Lower lobe of right lung (tissue), 2 donors: Measurements from ENCODE around the gene C12orf75. TPM values are rescaled to one million over a fixed set of nuclear protein-coding genes. Genes with fewer than 3 reads are reported as not detected.

Experiments used
- ATAC-seq, 2 donors: fragments of 200-7000 bp; cut with Tn5 transposase; one replicate each; pipeline ENCODE4 v1.9.1; 2020 to 2022; ENCODE audit warnings: mild to moderate bottlenecking in 2 of 2, moderate library complexity in 2 of 2
- DNase-seq: peaks from one replicate; pipeline ENCODE4 v3.0.0-alpha.2; 2020
- H3K27ac ChIP-seq: fragments of 200-600 bp; one replicate; pipeline ENCODE4 v1.8.0; 2022
- H3K27me3 ChIP-seq: fragments of 200-600 bp; one replicate; pipeline ENCODE4 v1.8.0; 2022; ENCODE audit warnings: low read depth
- H3K36me3 ChIP-seq: fragments of 200-600 bp; one replicate; pipeline ENCODE4 v1.8.0; 2022; ENCODE audit warnings: mild to moderate bottlenecking
- H3K4me1 ChIP-seq: fragments of 200-600 bp; one replicate; pipeline ENCODE4 v1.8.0; 2022
- H3K4me3 ChIP-seq: fragments of 200-600 bp; one replicate; pipeline ENCODE4 v1.8.0; 2022; ENCODE audit warnings: mild to moderate bottlenecking
- H3K9me3 ChIP-seq: fragments of 200-600 bp; one replicate; pipeline ENCODE4 v1.8.0; 2022
- intact Hi-C: fragments of 100-400 bp; cut with DNase I; formaldehyde crosslinking; loops from one replicate; pipeline ENCODE4 v1.11.0; 2022
- total RNA-seq: library from RNA; stranded (reverse); fragmentation: NEBNext Ultra II Directional; extraction: Animal tissue kit (Norgen Biotek cat#: 25700); gene quantifications from one replicate; pipeline ENCODE4 v1.2.1, GENCODE V29; 2021
- TF ChIP-seq, protein P1 (sequence below): fragments of 200-600 bp; IDR thresholded peaks from one replicate; pipeline ENCODE4 v1.8.0; 2022; ENCODE audit warnings: antibody characterized with exemption, mild to moderate bottlenecking
- donor health status: DM: no; HTN: yes; CAD: no; lungs with severe emphysema.

C12orf75 gene
- total RNA-seq, 1 donor from 2014 or later = 14.2 TPM

GRCh38 chr12:105386431-105386830, 55.9 kb downstream of the C12orf75 start:
- no peak overlapping the region for H3K27ac ChIP-seq
- DNase-seq (no peak), ATAC-seq (no peak)
- H3K36me3 ChIP-seq = no peaks in the 10 kb centered on the region
- TF ChIP-seq, protein P1, sequence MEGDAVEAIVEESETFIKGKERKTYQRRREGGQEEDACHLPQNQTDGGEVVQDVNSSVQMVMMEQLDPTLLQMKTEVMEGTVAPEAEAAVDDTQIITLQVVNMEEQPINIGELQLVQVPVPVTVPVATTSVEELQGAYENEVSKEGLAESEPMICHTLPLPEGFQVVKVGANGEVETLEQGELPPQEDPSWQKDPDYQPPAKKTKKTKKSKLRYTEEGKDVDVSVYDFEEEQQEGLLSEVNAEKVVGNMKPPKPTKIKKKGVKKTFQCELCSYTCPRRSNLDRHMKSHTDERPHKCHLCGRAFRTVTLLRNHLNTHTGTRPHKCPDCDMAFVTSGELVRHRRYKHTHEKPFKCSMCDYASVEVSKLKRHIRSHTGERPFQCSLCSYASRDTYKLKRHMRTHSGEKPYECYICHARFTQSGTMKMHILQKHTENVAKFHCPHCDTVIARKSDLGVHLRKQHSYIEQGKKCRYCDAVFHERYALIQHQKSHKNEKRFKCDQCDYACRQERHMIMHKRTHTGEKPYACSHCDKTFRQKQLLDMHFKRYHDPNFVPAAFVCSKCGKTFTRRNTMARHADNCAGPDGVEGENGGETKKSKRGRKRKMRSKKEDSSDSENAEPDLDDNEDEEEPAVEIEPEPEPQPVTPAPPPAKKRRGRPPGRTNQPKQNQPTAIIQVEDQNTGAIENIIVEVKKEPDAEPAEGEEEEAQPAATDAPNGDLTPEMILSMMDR = no peak
- no peaks in the 10 kb centered on the region for H3K9me3 ChIP-seq
- intact Hi-C loops = no loop called here
- no peaks in the 10 kb centered on the region for H3K27me3 ChIP-seq
- H3K4me1 ChIP-seq = peaks cover 9% of the 10 kb centered on the region
- H3K4me3 ChIP-seq = no peak overlapping the region

DNA sequence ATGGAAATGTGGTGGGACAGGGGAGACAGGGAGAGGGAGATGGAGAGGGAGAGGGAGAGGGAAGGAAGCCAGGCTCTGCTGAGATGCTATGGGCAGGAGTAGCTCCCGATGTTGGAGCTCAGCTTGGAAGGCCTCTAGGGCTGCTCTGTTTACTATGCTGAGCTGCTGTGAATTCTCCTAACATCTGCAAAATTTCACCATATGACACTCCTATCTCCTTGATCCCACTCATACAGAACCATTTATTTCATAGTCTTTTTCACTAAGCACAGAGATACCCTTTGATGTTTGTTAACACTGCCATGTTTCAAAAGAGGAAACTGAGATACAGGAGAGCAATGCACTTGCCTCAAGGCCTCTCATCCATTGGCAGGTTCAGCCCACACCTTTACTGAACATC, 60.7 kb downstream of the C12orf75 start:
- H3K27ac ChIP-seq = no peak overlapping the region
- TF ChIP-seq, protein P1 = no peak
- DNase-seq (no peak), ATAC-seq (no peak)
- H3K27me3 ChIP-seq = no peaks in the 10 kb centered on the region
- intact Hi-C loops = no loop called here
- peaks cover 6% of the 10 kb centered on the region for H3K4me1 ChIP-seq
- no peaks in the 10 kb centered on the region for H3K36me3 ChIP-seq
- H3K4me3 ChIP-seq = no peak overlapping the region
- H3K9me3 ChIP-seq = no peaks in the 10 kb centered on the region

- H3K9me3 ChIP-seq = no peaks in the 10 kb centered on the region
- DNase-seq (no peak), ATAC-seq (no peak)
- no peak overlapping the region for H3K4me3 ChIP-seq
- intact Hi-C loops = no loop called here
- no peaks in the 10 kb centered on the region for H3K36me3 ChIP-seq
- H3K27ac ChIP-seq = no peak overlapping the region
- TF ChIP-seq, protein P1 = no peak
- no peaks in the 10 kb centered on the region for H3K27me3 ChIP-seq
- peaks cover 6% of the 10 kb centered on the region for H3K4me1 ChIP-seq
These were observed 63.1 kb downstream of the C12orf75 start for GRCh38 chr12:105393587-105393986.

GRCh38 chr12:105396024-105396423, 65.5 kb downstream of the C12orf75 start:
- intact Hi-C loops = no loop called here
- Histone ChIP-seq H3K27ac (no peak overlapping the region), H3K4me1 (peaks cover 6% of the 10 kb centered on the region), H3K9me3 (no peaks in the 10 kb centered on the region), H3K27me3 (no peaks in the 10 kb centered on the region), H3K4me3 (no peak overlapping the region), H3K36me3 (no peaks in the 10 kb centered on the region)
- DNase-seq (no peak), ATAC-seq (no peak)
- TF ChIP-seq, protein P1 = no peak

- DNase-seq (no peak), ATAC-seq (no peak)
- H3K27me3 ChIP-seq = no peaks in the 10 kb centered on the region
- no peak overlapping the region for H3K27ac ChIP-seq
- intact Hi-C loops = no loop called here
- H3K9me3 ChIP-seq = no peaks in the 10 kb centered on the region
- H3K4me1 ChIP-seq = peaks cover 6% of the 10 kb centered on the region
- TF ChIP-seq, protein P1 = no peak
- H3K4me3 ChIP-seq = no peak overlapping the region
- H3K36me3 ChIP-seq = no peaks in the 10 kb centered on the region
These were observed 66.5 kb downstream of the C12orf75 start for GRCh38 chr12:105396983-105397382.

GRCh38 chr12:105398930-105399329, 68.4 kb downstream of the C12orf75 start:
- ATAC-seq = no peak
- Histone ChIP-seq H3K27me3 (no peaks in the 10 kb centered on the region), H3K36me3 (no peaks in the 10 kb centered on the region), H3K4me1 (peaks cover 1% of the 10 kb centered on the region), H3K4me3 (no peak overlapping the region), H3K27ac (no peak overlapping the region), H3K9me3 (no peaks in the 10 kb centered on the region)
- intact Hi-C loops = no loop called here
- TF ChIP-seq, protein P1 = no peak
- no peak for DNase-seq
